Neural cell (in vitro differentiated cells): ENCODE data around the gene CKM.

Experiments
- CTCF ChIP-seq: fragments of 450-650 bp; IDR thresholded peaks from 2 replicates; pipeline ENCODE4 v1.5.1; 2014; ENCODE audit warnings: antibody characterized with exemption, mild to moderate bottlenecking, moderate library complexity; ENCODE audit not compliant: poor library complexity, severe bottlenecking
- EP300 ChIP-seq: fragments of 450-650 bp; conservative IDR thresholded peaks from 2 replicates; pipeline ENCODE4 v1.6.1; 2014; ENCODE audit warnings: antibody characterized with exemption, mild to moderate bottlenecking, moderate library complexity; ENCODE audit not compliant: poor library complexity, severe bottlenecking
- EZH2 ChIP-seq: fragments of 200-600, 300-800 bp; shearing (Covaris generic), sonication (generic); IDR thresholded peaks from 2 replicates; pipeline ENCODE4 v1.6.1; 2014; ENCODE audit warnings: antibody characterized with exemption, low read length, borderline replicate concordance, mild to moderate bottlenecking; ENCODE audit not compliant: insufficient read depth, poor library complexity, severe bottlenecking
- MXI1 ChIP-seq: fragments of 450-650 bp; conservative IDR thresholded peaks from 2 replicates; pipeline ENCODE4 v1.6.1; 2014; ENCODE audit warnings: antibody characterized with exemption, mild to moderate bottlenecking; ENCODE audit not compliant: poor library complexity, severe bottlenecking
- POLR2AphosphoS5 ChIP-seq: IDR thresholded peaks from 2 replicates; pipeline ENCODE4 v1.6.1; 2012
- RAD21 ChIP-seq: fragments of 450-650 bp; conservative IDR thresholded peaks from 2 replicates; pipeline ENCODE4 v1.6.1; 2014; ENCODE audit warnings: antibody characterized with exemption, mild to moderate bottlenecking, moderate library complexity
- SMC3 ChIP-seq: fragments of 450-650 bp; conservative IDR thresholded peaks from 2 replicates; pipeline ENCODE4 v1.6.1; 2014; ENCODE audit warnings: antibody characterized with exemption, mild to moderate bottlenecking, moderate library complexity; ENCODE audit not compliant: poor library complexity
- TAF1 ChIP-seq: IDR thresholded peaks from 2 replicates; pipeline ENCODE4 v1.6.1; 2012; ENCODE audit warnings: low read depth
- TF ChIP-seq, protein P1 (sequence below): IDR thresholded peaks from 2 replicates; pipeline ENCODE4 v1.6.1; 2012; ENCODE audit warnings: borderline replicate concordance

DNA sequence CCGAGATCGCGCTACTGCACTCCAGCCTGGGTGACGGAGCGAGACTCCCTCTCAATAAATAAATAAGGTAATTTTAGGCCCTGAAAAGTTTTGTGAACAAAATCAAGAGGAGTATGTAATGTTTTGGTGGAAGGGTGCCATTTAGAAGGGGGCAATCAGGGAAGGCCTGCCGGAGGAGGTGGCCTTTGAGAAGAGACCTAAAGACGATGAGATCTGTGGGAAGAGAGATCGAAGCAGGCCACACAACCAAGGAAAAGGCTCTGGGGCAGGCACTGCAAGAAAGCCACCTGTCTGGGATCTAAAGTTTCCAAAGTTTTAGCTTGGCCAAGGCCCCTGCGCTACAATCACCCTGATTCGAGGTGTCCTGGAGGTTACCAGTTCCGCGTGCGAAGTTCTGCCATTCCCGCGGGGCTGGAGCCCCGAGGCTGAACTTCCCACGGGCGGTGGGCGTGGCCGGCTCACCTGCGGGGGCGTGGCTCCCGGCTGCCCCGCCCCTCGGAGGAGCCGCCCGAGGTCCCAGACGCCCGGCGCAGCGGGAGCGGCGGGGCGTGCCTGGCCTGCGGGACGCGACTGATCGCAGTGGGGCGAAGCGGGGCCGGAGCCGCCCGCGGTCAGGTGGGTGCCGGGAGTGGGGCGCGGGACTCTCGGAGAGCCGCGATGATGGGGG lies 17.7 kb upstream of the CKM start, which contains the start of gene KLC3:
- TF ChIP-seq, protein P1, sequence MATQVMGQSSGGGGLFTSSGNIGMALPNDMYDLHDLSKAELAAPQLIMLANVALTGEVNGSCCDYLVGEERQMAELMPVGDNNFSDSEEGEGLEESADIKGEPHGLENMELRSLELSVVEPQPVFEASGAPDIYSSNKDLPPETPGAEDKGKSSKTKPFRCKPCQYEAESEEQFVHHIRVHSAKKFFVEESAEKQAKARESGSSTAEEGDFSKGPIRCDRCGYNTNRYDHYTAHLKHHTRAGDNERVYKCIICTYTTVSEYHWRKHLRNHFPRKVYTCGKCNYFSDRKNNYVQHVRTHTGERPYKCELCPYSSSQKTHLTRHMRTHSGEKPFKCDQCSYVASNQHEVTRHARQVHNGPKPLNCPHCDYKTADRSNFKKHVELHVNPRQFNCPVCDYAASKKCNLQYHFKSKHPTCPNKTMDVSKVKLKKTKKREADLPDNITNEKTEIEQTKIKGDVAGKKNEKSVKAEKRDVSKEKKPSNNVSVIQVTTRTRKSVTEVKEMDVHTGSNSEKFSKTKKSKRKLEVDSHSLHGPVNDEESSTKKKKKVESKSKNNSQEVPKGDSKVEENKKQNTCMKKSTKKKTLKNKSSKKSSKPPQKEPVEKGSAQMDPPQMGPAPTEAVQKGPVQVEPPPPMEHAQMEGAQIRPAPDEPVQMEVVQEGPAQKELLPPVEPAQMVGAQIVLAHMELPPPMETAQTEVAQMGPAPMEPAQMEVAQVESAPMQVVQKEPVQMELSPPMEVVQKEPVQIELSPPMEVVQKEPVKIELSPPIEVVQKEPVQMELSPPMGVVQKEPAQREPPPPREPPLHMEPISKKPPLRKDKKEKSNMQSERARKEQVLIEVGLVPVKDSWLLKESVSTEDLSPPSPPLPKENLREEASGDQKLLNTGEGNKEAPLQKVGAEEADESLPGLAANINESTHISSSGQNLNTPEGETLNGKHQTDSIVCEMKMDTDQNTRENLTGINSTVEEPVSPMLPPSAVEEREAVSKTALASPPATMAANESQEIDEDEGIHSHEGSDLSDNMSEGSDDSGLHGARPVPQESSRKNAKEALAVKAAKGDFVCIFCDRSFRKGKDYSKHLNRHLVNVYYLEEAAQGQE: no peak
- TF ChIP-seq CTCF (no peak), POLR2AphosphoS5 (no peak), EP300 (no peak), SMC3 (no peak), TAF1 (no peak), RAD21 (no peak), MXI1 (no peak), EZH2 (no peak)
